HCEC 1CT (cell line): ENCODE data around the gene ENOX1.

Source experiments
- DNase-seq: peaks from one replicate; pipeline ENCODE4 v3.0.0-alpha.2; 2017

The ENOX1 gene

GRCh38 chr13:43475140-43475539 is 311.6 kb downstream of the ENOX1 start:
- DNase-seq = no peak

- no peak for DNase-seq
Measured at GRCh38 chr13:43473437-43473836, 313.3 kb downstream of the ENOX1 start.

- DNase-seq = no peak
Measured at GRCh38 chr13:43472980-43473379, 313.8 kb downstream of the ENOX1 start.

- DNase-seq = no peak
Measured at GRCh38 chr13:43472339-43472738, 314.4 kb downstream of the ENOX1 start.

- DNase-seq = peak; percentile 23
Measured at GRCh38 chr13:43470610-43471009, 316.2 kb downstream of the ENOX1 start.

GRCh38 chr13:43469791-43470190 is 317.0 kb downstream of the ENOX1 start:
- DNase-seq = no peak

GRCh38 chr13:43464578-43465264 is 322.1 kb downstream of the ENOX1 start:
- DNase-seq = no peak

GRCh38 chr13:43448605-43449336 is 338.0 kb downstream of the ENOX1 start:
- DNase-seq = no peak

GRCh38 chr13:43446126-43446525 is 340.6 kb downstream of the ENOX1 start:
- no peak for DNase-seq

GRCh38 chr13:43445668-43446067 is 341.1 kb downstream of the ENOX1 start:
- DNase-seq = no peak

GRCh38 chr13:43444081-43444480 is 342.7 kb downstream of the ENOX1 start:
- no peak for DNase-seq

- DNase-seq = no peak
Measured at GRCh38 chr13:43441899-43442499, 344.8 kb downstream of the ENOX1 start.

GRCh38 chr13:43441464-43441863 is 345.3 kb downstream of the ENOX1 start:
- DNase-seq = no peak

GRCh38 chr13:43434191-43434590 is 352.6 kb downstream of the ENOX1 start:
- no peak for DNase-seq

GRCh38 chr13:43433691-43434141 is 353.1 kb downstream of the ENOX1 start:
- DNase-seq = no peak

- no peak for DNase-seq
Measured at GRCh38 chr13:43432958-43433357, 353.8 kb downstream of the ENOX1 start.

- no peak for DNase-seq
Measured at GRCh38 chr13:43431841-43432240, 354.9 kb downstream of the ENOX1 start.

GRCh38 chr13:43431290-43431716 is 355.5 kb downstream of the ENOX1 start:
- no peak for DNase-seq

- no peak for DNase-seq
Measured at GRCh38 chr13:43428545-43429296, 358.1 kb downstream of the ENOX1 start.

- no peak for DNase-seq
Measured at GRCh38 chr13:43426355-43426754, 360.4 kb downstream of the ENOX1 start.

GRCh38 chr13:43425234-43425633 is 361.5 kb downstream of the ENOX1 start:
- DNase-seq = no peak

GRCh38 chr13:43424412-43424811 is 362.4 kb downstream of the ENOX1 start:
- no peak for DNase-seq

GRCh38 chr13:43422116-43422515 is 364.7 kb downstream of the ENOX1 start:
- DNase-seq = no peak
